ENCODE measurements around the gene SEC22C.

Gene SEC22C

DNA sequence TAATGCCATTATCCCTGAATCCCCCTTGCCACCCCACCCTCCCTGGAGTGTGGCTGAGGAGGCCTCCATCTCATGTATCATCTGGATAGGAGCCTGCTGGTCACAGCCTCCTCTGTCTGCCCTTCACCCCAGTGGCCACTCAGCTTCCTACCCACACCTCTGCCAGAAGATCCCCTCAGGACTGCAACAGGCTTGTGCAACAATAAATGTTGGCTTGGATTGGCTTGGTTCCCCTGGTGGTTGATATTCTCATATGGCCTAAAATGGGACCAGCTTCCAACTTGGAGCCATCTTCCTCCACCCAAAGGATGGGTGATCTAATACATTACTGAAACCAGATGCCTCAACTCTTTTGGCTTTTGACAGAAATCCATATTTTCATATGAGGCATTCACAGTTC is 44.4 kb downstream of the SEC22C start:
- DNase-seq (ENCODE audit: low read depth in 2 of 2): no peak

DNA sequence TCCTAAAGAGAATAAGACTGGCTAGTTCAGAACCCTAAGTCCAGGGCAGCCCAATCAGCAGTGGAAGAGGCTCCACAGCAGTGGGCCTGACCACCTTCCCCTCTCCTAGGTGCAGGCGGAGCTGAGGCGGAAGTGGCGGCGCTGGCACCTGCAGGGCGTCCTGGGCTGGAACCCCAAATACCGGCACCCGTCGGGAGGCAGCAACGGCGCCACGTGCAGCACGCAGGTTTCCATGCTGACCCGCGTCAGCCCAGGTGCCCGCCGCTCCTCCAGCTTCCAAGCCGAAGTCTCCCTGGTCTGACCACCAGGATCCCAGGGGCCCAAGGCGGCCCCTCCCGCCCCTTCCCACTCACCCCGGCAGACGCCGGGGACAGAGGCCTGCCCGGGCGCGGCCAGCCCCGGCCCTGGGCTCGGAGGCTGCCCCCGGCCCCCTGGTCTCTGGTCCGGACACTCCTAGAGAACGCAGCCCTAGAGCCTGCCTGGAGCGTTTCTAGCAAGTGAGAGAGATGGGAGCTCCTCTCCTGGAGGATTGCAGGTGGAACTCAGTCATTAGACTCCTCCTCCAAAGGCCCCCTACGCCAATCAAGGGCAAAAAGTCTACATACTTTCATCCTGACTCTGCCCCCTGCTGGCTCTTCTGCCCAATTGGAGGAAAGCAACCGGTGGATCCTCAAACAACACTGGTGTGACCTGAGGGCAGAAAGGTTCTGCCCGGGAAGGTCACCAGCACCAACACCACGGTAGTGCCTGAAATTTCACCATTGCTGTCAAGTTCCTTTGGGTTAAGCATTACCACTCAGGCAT is 45.6 kb downstream of the SEC22C start:
- DNase-seq (ENCODE audit: low read depth in 2 of 2): no peak

DNA sequence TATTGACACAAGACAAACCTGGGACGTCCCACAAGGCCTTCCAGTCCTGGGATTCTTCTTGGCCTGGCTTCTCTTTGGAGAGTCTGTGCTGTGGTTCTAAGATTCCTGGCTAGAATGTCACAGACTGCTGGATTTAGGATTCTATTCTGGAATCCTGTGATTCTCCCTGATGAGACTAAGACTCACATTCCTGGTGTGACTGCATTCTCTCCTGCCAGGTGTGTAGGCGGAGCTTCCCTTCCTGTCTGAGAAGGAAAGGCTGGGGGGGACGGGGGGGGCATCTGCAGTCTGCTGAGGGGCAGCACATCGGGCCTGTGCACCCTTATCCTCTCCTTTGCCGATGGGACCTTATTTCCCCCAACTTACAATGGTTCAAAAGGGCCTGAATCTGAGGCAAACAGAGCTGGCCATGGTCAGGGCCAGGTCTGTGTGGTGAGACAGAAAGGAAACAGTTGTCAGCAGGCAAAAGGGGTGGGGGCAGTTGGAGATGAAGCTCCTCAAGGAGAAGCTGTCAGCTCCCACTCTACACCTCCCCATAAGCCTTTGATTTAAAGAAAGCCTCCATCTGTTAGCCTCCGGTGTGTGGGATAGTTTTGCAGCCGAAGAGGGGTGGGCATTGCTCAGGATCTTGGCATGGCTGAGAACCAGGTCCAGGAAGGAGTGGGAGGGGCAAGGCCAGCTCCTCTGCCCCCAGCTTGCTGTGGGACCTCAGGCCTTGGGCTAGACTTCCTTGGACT is 48.4 kb downstream of the SEC22C start:
- no peak for DNase-seq (ENCODE audit: low read depth in 2 of 2)

DNA sequence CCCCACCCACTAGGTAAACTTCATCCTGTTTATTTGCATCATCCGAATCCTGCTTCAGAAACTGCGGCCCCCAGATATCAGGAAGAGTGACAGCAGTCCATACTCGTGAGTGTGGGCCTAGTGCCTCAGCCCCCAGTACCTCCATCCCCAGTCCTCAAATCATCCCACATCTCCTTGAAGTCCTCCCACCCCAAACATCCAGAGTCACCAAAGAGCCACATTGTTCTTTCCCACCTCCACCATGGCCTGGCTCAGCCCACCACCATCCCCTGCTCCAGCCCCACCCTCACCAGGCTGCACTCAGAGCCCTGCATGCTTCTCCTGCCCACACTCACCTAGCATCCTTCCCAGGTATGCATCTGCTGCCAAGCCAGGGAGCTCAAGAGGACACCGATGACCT is 49.5 kb downstream of the SEC22C start:
- DNase-seq (ENCODE audit: low read depth in 2 of 2): no peak

DNA sequence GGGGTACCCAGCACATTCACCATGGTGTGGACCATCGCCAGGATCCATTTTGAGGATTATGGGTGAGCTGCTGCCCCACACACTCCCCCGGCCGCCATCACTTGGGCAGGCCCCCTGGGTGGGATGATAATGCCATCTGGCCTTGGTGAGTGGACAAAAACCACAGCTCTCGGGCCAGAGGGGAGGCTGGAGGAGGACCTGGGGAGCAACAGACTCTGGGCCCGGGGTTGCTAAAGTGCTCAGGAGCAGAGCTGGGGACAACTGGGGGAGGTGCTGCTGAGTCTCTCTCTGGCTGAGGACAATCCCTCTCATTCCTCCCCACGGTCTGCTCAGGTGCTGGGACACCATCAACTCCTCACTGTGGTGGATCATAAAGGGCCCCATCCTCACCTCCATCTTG is 50.3 kb downstream of the SEC22C start:
- DNase-seq (ENCODE audit: low read depth in 2 of 2): no peak

DNA sequence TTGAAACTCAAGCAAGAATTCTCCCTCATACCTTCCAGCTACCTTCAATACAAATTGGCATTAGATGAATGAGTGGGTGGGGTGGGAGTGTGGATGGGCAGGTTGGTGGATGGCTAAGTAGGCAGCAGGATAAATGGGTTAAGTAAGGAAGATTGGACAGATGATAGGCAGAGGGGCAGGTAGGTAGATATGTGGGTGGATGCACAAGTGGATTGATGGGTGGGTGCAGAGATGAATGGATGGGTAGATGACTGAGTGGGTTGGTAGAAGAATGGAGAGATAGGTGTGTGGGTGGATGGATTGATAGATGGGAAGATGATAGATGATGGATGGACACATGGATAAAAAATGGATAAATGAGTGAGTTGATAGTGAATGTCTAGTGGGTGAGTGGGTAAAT is 51.7 kb downstream of the SEC22C start:
- DNase-seq (ENCODE audit: low read depth in 2 of 2): no peak

DNA sequence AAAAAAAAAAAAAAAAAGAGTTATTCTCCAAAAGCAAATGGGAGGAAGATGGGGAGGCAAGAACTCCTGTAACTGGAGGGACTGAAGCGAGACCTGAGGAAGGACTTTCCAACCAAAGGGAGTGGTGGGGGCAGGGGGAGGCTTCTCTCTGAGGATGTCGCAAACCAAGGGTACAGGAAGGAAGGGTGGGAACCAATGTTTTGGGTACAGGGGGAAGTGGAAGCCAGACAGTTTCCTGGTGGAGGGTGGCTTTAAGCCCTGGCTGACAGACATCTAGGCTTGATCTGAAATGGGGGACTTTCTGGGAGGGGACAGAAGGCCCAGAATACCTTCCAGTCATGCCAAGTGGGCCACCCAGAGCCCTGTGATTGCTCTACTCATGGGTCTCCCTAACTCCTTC is 52.3 kb downstream of the SEC22C start:
- no peak for DNase-seq (ENCODE audit: low read depth in 2 of 2)

DNA sequence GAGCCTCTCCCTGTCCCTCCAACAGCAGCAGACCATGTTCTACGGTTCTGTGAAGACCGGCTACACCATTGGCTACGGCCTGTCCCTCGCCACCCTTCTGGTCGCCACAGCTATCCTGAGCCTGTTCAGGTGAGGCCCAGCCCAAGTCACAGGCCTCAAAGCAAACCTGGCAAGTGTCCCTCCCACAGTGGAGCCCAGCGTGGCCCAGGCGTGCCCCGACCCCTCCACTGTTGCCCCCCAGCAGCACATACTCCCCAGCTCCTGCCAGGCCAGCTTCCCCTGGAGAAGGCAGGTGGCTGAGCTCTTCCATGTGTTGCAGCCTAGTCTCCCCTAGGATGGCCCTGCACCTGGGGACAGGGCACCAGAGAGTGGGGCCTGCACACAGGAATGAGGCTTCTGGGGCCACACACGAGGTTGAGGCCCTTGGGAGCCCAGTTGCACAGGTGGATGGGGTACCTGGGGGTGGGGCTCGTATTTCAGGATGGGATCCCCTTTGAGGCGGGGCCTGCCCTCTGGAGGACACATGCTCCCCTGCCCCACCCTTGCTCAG is 54.3 kb downstream of the SEC22C start:
- DNase-seq (ENCODE audit: low read depth in 2 of 2): no peak

DNA sequence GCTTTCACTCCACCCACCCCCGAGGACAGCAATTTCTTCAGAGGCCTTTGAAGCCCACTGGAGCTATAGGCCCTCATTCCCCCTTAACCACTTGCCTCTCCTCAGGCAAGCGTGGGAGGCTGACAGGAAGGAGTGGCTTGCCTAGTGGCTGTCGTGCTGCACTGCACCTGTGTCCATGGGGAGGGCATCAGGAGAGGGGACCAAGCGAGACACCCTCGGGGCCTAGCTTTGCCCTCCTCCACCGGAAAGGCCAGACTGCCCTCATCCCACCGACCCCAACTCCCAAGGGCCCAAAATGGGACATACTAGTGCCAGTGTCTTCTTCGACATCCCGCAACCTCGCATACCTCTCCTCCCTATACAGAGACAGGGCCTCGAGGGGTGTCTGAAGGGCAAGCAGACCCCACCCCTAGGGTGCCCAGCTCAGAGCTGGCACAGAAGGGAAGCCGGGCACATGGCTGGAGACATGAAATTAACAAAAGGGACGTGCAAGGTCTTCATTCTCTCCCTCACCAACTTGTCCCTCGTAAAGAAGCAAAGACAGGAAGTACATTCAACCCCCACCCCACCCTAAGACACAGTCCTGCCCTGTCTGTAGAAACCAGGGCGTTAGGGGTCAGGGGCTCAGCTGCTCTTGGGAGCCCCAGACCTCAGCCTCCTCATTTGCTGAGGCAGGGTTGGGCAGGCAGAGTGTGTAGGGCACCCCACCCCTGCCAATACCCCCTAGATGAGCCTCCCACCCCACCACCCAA is 55.0 kb downstream of the SEC22C start:
- no peak for DNase-seq (ENCODE audit: low read depth in 2 of 2)

DNA sequence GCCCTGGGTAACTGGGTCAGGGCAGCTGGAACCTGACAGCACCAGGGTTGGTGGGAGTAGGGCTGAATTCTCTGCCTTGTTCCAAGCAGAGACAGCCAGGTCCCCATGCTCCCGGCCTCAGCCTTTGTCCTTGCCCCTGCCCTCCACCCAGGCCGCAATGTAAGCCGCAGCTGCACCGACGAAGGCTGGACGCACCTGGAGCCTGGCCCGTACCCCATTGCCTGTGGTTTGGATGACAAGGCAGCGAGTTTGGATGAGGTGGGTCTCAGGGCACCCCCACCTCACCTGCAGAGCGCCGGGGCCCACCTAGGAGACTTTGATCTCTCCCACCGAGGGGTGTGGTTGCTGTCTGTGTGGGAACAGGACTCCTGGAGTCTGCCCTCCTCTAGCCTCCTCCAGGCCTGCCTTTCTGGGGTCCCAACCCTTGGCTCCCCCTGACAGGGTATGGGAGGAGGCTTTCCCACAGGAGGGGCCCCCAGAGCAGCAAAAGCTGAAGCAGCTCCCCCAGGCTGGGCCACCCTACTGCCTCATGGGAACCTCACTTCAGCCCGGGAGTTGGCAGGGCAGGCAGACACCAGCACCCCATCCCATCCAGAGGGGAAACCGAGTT is 55.9 kb downstream of the SEC22C start:
- no peak for DNase-seq (ENCODE audit: low read depth in 2 of 2)

DNA sequence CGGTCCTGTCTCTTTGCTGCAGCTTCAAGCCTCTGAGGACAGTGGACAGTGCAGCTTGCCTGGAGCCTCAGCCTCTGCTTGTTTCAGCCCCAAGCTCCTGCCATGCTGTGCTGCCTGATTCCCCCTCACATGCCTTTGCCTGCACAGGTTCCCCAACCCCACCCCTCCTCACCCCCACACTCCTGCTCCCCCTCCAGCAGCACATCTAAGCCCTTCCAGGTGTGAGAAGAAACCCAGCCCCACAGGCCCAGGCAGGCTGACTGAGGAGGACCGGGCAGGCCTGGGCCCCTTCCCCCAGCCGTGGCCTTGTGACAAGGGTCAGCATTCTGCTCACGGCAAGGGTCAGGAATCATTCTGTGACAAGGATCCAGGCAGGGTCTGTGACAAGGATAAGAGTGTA is 56.6 kb downstream of the SEC22C start:
- no peak for DNase-seq (ENCODE audit: low read depth in 2 of 2)

DNA sequence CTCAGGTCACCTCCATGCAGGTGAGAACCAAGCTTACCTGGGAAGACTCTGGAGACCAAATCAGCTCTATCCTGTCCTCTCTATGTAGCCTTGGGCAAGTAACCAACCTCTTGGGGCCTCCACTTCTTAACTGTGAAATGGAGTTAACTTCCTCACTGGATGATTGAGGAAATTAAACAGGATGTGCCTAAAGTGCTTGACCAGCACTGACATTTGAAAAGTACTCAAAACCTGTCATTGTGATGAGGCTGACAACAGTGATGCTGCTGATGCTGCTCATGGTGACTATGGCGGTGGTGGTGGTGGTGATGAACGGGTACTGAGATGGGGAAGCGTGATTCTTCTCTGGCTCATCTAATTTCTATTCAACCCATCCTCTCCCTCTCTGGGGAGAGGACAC is 57.0 kb downstream of the SEC22C start:
- no peak for DNase-seq (ENCODE audit: low read depth in 2 of 2)

DNA sequence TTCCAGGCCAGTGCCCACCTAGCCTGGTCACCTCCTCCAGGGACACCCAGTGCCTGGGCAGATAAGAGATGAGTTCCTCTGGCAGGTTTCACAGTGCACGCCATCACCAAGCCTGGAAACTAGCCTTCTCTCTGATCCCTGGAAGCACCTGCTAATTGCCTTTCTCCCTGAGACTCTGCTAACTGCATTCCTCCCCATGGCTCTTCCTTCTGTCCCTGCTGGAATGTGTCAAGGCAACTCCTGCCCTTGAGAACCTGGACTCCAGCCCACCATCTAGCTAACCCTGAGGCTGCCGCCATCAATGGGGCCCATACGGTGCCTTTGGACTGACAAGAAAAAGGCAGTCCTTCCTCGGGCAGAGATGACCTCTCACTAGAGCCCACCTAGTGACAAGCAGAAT is 60.9 kb downstream of the SEC22C start:
- no peak for DNase-seq (ENCODE audit: low read depth in 2 of 2)

DNA sequence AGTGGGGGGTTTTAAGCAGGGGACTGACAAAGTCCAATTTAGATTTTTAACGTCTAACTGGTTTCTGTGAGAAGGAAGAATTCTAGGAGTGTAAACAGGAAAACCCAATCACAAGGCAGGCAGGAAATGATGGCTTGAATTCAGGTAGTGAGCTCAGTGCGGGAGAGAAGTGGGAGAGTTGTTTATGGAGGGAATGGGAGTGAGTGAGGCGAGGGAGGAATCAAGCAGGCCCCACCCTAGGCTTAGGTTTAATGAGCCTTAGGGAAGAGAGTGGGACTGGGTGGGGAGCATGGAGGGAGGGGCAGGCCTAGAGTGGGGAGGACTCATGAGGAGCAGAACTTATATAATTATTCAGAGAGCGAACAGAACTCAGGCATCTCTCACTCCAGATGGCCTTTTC is 61.4 kb downstream of the SEC22C start:
- DNase-seq (ENCODE audit: low read depth in 2 of 2): no peak

DNA sequence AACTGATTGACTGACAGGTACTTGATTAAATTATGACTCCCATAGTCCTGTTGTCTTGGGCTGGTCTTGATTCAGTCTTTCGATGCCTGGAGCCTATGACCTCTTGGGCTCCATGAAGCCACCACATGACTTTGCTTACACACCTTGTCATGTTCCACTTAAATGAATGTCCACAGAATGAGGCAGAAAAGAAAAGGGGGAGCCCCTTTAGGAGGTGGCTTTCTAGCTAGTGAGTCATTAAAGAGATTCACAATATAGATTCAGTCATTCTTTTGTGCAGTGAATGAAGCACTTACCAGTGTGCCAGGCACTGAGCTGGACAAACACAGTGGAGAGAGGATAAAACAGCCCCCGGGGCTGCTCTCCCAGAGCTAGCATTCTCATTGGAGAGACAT is 62.2 kb downstream of the SEC22C start:
- DNase-seq (ENCODE audit: low read depth in 2 of 2): no peak

DNA sequence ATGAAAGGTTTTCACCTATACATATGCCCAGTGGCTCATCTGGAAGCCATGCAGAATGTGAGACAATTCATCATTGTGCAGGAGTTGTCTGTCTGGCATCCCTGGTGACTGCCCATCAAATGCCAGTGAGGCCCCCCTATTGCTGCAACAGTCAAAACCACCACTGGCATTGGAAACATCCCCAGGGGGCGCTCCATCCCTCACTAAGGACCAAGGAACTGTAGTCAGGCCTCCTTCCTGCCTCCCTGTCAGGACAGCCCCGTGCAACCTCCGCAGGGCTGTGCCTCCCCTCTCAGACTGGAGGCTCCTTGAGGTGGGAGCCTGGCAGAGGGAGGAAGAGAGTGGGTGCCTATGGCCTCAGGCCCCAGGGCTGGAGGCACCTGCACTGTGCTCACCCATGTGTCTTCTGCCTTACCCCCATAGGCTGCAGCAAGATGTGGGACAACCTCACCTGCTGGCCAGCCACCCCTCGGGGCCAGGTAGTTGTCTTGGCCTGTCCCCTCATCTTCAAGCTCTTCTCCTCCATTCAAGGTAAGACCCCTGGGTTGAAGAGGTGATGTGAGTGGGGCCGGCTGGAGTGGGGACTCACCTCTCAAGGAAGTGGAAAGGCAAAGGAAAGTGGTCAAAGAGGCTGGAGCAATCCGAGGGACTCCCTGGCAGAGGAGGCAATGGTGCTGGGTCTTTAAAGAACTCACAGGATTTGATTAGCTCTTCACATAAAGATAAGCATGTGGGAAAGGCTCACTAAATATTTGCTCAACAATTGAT is 62.8 kb downstream of the SEC22C start:
- DNase-seq (ENCODE audit: low read depth in 2 of 2): no peak

DNA sequence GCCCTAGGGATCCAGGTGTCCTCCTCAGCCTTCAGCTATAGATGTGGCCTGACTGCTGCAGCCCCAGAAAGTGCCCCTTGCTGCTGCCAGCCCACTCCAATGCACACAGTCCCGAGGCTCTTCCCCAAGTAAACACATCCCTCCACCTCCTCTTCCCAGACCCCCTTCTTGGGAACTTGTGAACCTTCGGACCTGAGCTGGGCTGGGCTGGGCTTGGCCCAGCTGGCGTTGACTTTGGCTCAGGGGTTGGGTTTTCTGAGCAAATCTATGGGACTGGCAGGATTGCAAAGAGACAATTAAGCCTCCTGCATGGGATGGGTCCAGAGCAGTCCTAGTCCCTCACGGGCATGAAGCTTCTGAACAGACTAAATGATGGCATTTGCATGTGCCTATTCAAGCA is 64.7 kb downstream of the SEC22C start:
- DNase-seq (ENCODE audit: low read depth in 2 of 2): no peak

DNA sequence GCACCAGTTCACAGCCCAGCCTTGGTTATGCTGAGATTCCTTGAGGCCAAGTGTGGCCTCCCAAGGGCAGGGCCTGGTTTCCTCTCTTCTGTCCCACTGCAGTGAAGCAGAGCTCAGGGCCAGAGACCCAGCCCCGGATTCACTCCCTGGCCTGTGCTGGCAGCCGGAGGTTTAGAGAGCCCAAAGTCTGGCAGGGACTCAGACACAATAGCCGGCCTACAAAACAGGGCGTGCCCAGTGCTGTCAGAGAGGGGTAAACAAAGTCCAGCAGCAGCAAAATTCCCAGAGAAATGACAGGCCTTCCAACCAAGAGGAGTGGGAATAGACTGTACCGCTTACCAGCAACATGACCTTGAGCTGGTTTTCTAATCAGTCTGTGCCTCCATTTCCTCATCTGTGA is 65.3 kb downstream of the SEC22C start:
- no peak for DNase-seq (ENCODE audit: low read depth in 2 of 2)

DNA sequence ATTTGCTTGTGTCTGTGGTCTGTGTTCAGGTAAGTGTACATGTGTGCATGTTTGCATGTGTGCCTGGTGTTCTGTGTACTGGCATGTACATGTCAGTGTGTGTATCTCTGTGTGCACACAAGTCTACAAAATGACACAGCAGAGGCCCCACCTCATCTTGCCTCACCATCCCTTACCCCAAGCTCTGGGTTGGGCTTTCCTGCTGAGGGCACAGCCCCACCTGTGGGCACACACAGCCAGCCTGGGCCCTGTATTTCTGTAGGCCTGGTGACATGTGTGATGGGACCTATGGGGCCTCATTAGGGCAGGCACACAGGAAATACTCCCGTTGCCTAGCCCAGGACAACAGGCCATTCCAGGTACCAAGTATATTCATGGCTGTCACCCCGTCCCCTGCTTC is 65.8 kb downstream of the SEC22C start:
- no peak for DNase-seq (ENCODE audit: low read depth in 2 of 2)

DNA sequence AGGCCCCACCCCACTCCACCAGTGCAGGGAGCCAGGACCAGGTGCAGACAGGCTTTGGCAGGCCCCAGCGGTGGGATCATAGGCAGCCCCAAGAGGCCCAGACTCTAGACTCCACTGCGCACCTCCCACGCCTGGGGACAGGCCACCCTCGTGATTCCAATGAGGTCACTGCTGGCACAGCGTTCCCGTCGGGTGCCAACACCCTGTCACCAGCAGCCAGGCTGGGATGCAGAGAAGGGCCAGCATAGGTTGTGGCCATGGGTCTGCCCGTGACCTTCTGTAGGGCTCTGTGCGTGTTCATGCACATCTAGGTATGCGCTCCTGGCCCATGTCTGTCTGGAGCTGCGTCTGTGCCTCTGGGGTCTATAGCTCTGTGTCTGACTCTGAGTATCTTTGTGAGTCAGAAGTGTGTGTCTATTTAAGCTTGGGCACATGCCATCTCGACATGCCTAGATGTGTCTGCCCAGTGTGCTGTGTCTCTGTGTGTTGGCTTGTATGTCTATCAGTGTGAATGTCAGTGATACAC is 66.3 kb downstream of the SEC22C start:
- DNase-seq (ENCODE audit: low read depth in 2 of 2): no peak

DNA sequence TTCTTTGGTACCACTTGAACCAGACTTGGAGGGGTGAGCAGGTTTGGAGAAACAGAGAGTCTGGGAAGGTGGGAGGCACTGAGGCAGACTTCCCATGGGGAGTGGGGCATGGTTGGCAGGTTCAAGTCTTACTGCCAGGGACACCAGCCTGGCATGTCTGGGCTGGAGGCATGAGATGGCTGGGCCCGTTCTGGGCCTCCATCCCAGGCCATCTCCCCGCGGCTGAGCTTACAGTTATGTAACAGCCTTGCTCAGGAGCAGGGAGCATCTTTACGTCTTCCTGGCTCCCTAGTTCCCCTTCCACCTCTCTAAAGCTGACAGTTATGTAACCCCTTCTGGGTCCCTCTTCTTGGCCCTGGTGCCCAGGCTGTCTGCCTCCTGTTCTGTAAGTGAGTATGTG is 66.9 kb downstream of the SEC22C start:
- no peak for DNase-seq (ENCODE audit: low read depth in 2 of 2)

Measured in fibroblast of skin of left quadriceps (primary cell).